Measurements from ENCODE around the gene MSL1.

MSL1 gene

GRCh38 chr17:40105861-40106759, 15.7 kb upstream of the MSL1 start:
- no peak for DNase-seq

- DNase-seq, result no peak
Measured at GRCh38 chr17:40106760-40107521, 14.8 kb upstream of the MSL1 start.

- DNase-seq, result no peak
Measured at GRCh38 chr17:40107522-40108174, 14.1 kb upstream of the MSL1 start.

- DNase-seq, result no peak
Measured at GRCh38 chr17:40108970-40109824, 12.6 kb upstream of the MSL1 start.

- DNase-seq, result no peak
Measured at GRCh38 chr17:40110026-40110845, 11.5 kb upstream of the MSL1 start.

GRCh38 chr17:40111221-40112128, 10.3 kb upstream of the MSL1 start:
- DNase-seq, result peak; percentile 70

GRCh38 chr17:40112191-40112711, 9.5 kb upstream of the MSL1 start:
- no peak for DNase-seq

- DNase-seq, result no peak
Measured at GRCh38 chr17:40112718-40113109, 9.1 kb upstream of the MSL1 start.

- DNase-seq, result peak; percentile 54
Measured at GRCh38 chr17:40113110-40113906, 8.5 kb upstream of the MSL1 start.

- DNase-seq, result no peak
Measured at GRCh38 chr17:40113907-40114245, 7.9 kb upstream of the MSL1 start.

GRCh38 chr17:40115101-40115436, 6.7 kb upstream of the MSL1 start:
- DNase-seq, result no peak

- no peak for DNase-seq
Measured at GRCh38 chr17:40122136-40122998, 596 bp downstream of the MSL1 start.

GRCh38 chr17:40122999-40123810, 1.4 kb downstream of the MSL1 start:
- DNase-seq, result no peak

- no peak for DNase-seq
Measured at GRCh38 chr17:40123811-40124114, 2.0 kb downstream of the MSL1 start.

GRCh38 chr17:40124279-40125141, 2.7 kb downstream of the MSL1 start:
- DNase-seq, result no peak

- DNase-seq, result no peak
Measured at GRCh38 chr17:40129498-40129897, 7.7 kb downstream of the MSL1 start.
